Activated CD4-positive, alpha-beta T cell treated with anti-CD3 and anti-CD28 coated beads, Interleukin-10, Interleukin-2, amounts not matched to agents 100 ng/mL and 50 ng/mL, durations not matched to agents 16 hours and 8 hours (primary cell): ENCODE measurements around the gene KIAA1549.
"Not testable (repeated sequence)": the region's sequence is repeated elsewhere in the genome, so short reads cannot be mapped to it uniquely, and the experiment has no call there.

Experiments used
- DNase-seq: peaks from one replicate; pipeline ENCODE4 v3.0.0-alpha.2; 2020

Gene KIAA1549

DNA sequence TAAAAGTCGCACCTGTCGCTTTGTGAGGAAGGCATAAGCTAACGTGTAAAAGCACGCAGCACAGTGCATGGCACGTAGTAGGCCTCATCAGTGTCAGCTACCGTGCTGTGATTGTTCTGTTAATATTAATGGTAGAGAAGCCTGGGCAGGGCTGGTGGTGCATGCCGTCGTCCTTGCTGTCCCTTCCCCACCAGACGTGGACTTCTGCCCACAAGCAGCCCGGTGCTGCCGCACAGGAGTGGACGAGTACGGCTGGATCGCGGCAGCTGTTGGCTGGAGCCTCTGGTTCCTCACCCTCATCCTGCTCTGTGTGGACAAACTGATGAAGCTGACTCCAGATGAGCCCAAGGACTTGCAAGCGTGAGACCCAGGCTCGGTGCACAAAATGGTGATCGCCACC, 178.5 kb downstream of the KIAA1549 start:
- no peak for DNase-seq

DNA sequence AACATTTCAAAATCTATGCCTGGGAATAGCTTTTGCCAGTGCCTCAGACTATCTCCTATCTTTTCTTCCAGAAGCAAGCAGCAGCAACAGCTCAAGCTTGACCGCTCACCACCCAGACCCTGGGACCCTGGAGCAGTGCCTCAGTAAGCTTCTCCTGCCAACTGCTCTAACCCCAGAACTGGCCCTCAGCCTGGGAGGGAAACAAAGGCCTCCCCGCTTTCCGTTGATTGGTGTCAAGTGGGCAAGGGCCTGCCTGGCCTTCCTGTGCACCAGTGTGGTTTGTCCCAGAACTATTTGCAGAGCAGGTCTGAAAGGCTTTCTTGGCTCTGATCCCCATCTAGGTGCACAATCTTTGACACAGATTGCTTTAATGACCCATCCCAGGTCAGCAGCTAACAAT, 179.9 kb downstream of the KIAA1549 start:
- no peak for DNase-seq

DNA sequence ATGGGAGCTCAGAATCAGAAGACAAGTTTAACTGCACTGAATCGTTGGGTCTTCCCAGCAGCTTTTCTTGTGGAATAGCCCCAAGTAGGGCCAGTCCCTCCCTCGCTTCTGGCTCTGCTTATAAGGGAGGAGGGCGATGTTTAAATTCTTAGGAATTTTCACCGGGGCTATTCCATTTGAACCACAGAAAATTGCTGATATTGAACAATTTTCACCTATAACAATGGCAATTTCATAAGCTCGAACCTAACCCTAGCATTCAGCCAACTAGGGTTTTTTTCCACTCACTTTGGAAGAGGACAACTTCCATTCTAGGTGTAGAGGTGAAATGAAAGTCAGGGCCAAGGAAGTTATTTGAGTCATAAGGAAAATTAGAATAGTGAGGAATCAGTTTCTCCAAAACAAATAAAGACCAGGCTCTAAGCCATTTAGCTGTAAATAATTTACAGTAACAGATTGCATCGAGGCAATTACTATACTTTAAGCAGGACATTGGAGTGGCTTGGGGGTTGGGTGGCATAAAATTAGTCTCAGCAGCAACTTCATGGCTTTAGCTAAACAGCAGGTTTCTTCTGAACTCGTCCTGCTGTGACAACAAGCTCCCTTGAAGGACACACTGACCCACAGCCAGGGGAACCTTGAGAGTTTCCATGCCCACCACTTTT, 181.7 kb downstream of the KIAA1549 start:
- DNase-seq = no peak

DNA sequence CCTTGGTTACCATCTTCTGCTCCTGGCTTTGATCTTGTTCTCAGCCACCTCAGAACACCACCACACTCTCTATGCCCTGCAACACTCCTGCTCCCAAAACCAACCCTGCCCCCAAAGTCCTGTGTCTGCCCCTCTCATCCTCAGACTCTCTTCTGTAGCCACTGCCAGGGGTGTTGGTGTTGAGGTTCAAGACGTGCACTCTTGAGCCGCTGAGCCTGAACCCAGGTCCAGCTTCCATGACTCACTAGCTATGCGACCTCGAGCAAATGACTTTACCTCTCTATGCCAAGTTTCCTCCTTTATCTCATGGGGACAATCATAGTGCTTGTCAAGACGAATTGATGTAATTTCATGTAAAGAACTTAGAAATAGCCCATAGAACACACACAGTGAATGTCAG, 182.4 kb downstream of the KIAA1549 start:
- DNase-seq = no peak

DNA sequence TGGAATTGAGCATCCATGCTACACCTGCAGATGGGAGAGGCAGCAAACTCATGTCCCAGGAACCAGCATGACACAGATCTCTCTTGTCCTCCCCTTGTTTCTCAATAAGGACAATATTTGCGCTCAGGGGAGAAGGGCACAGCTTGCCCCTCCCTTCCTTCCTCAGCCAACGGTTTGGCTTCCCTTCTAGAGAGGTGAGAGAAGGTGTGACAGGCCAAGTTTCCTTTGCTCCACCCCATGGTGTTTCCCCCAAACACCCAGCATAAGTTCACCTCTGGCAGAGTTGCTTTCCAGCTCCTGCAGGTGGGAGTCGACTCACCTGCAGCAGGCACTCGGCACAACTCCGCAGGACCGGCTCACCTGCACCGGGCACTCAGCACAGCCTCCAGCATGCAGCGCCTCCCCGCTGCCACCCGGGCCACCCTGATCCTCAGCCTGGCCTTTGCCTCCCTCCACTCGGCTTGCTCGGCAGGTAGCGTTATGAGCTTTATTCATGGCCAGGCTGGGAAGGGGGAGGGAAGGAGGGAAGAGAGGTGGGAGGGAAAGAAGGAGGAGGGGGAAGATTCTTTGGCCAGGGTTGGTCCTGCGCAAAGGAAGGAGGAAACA, 183.4 kb downstream of the KIAA1549 start, which contains the start of the genes ATP6V0A4 and TMEM213:
Gene ATP6V0A4 (minus strand): TSS at position 482 of the 606 bp plus-strand sequence. CDS start 26,949 bp downstream, outside the sequence.
Gene TMEM213 (plus strand): TSS at position 280 of the 606 bp plus-strand sequence. CDS start 111 bp downstream, at position 391.
- peak; percentile 8 for DNase-seq

DNA sequence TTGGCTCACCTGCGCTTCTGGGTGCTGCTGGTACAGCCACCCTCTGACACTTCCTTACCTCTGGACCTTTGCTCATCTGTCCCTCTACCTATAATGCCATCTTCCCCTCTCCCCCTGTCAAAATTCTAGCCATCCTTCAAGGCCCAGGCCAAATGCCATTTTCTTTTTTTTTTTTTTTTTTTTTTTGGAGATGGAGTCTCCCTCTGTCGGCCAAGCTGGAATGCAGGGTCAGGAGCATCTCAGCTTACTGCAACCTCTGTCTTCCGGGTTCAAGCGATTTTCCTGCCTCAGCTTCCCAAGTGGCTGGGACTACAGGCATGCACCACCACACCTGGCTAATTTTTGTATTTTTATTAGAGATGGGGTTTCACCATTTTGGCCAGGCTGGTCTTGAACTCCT, 184.1 kb downstream of the KIAA1549 start:
- not testable (repeated sequence) for DNase-seq

DNA sequence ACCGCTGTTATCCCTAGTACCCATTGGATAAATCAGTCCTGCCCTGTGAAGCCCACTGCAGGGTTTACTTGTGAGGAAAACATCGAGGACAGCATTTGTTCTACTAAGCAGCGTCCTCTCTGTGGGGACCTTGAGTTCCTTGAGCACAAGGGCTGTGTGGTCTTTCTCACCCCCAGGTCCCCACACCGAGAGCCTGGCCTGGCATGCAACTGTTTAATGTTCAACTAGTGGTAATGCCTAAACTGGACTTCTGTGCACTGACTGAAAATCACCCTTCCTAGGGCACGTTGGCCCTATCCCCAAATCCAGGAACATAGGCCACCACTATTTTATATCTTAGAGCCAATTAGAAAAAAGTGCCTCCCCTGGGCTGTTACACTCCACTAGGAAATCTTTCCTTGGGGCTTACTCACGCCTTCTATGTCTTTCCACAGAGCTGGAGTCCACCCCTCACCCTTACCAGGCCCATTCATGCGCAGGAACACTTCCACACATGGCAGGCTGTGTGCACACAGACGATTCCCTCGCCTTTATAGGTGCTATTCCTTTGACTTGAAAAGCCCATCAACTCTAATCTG, 185.1 kb downstream of the KIAA1549 start:
- no peak for DNase-seq

DNA sequence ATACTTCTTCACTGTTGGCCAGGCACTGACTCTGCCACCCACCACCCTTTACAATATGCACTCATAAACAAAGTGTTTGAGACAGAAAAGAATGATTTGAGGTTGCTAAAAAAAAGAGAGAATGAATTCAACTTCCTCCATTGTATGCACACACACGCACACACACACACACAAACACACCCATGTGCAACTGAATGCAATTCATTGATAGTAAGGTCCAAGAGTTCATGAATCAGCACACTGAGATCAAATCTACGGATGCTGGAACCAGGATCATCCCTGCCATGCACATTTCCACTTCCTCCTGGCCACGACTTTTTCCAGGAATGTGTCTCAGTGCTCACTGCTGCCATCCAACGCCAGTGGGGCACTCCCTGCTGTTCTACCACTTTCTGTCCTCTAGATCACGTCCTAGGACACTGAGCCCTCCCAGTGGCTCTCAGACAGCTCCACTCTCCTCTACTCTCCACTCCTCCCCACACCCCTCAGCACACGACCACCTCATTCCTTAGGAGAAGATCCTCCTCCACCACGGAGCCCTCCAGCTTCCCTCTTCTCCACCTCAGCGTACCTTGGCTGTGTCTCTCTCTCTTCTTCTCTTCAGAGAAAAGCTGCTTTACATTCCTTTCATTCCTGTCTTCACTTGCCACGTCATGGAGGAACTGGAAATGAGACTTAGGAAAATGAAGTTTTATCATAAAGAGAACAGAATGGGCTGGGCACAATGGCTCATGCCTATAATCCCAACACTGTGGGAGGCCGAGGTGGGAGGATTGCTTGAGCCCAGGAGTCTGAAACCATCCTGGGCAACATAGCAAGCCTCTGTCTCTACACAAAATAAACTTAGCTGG, 195.4 kb downstream of the KIAA1549 start:
- no peak for DNase-seq

DNA sequence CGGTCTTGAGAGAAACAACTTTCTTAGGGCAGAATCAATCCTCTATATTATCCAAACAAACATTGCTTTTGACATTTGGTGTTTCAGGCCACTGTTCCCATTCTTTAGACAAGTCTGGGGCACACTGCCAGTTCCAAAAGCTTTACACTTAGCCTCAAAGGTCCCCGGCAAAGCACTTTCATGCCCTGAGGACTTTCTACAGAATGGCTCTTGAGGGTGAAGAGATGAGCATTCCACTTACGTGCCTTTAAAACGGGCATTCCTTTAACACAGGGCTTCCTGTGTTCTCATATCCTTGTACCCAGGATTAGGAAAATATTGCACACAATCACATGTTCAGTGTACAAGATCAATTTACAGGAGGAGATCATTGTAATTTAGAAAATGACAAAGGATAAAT, 196.5 kb downstream of the KIAA1549 start:
- DNase-seq = no peak
